Activated naive CD8-positive, alpha-beta T cell treated with anti-CD3 and anti-CD28 coated beads, Interleukin-2, amount 10 ng/mL, durations not matched to agents 7 days and 5 days (primary cell): ENCODE data around the gene PTPRD. TPM values are rescaled to one million over a fixed set of nuclear protein-coding genes. Genes with fewer than 3 reads are reported as not detected.

Experiments used
- ATAC-seq: fragments of 150-1000 bp; cut with Tn5 transposase; one replicate; pipeline ENCODE4 v1.10.0; 2021; ENCODE audit warnings: low read depth, moderate library complexity
- POLR2A ChIA-PET: fragments of 350-600 bp; sonication (Branson Sonifier 250); formaldehyde crosslinking; loops from one replicate; lab custom pipeline; 2021; ENCODE audit warnings: antibody characterized with exemption; lab: Charles Lee
- DNase-seq: peaks from one replicate; pipeline ENCODE4 v3.0.0; 2021
- H3K27ac Mint-ChIP-seq: one replicate; pipeline ENCODE4 v1.8.0; 2022; ENCODE audit warnings: mild to moderate bottlenecking, mixed read lengths
- H3K27me3 Mint-ChIP-seq: one replicate; pipeline ENCODE4 v1.8.0; 2022; ENCODE audit warnings: mild to moderate bottlenecking, moderate library complexity, mixed read lengths
- H3K36me3 Mint-ChIP-seq: one replicate; pipeline ENCODE4 v1.8.0; 2021; ENCODE audit warnings: mild to moderate bottlenecking, mixed read lengths
- H3K4me1 Mint-ChIP-seq: one replicate; pipeline ENCODE4 v1.8.0; 2021; ENCODE audit warnings: mixed read lengths
- H3K4me3 Mint-ChIP-seq: one replicate; pipeline ENCODE4 v1.8.0; 2022; ENCODE audit warnings: mild to moderate bottlenecking, moderate library complexity, mixed read lengths
- H3K9me3 Mint-ChIP-seq: one replicate; pipeline ENCODE4 v1.8.0; 2021; ENCODE audit warnings: mixed read lengths
- total RNA-seq, 2 experiments: library from RNA; stranded (reverse); gene quantifications; one replicate each; pipeline ENCODE4 v1.2.3, GENCODE V29; 2021

The PTPRD gene
- total RNA-seq, 2 experiments from 2014 or later, result not detected

- DNase-seq (no peak), ATAC-seq (no peak)
- peaks cover 5% of the 10 kb centered on the region for H3K36me3 Mint-ChIP-seq
- peaks cover 3% of the 10 kb centered on the region for H3K9me3 Mint-ChIP-seq
- H3K4me1 Mint-ChIP-seq, result peaks cover 34% of the 10 kb centered on the region
- H3K4me3 Mint-ChIP-seq, result no peak overlapping the region
- POLR2A ChIA-PET, result no interaction called here
- H3K27me3 Mint-ChIP-seq, result no peaks in the 10 kb centered on the region
- H3K27ac Mint-ChIP-seq, result no peak overlapping the region
Observed at GRCh38 chr9:8432224-8432623, 2180.6 kb downstream of the PTPRD start.

GRCh38 chr9:8431505-8431904 lies 2181.3 kb downstream of the PTPRD start:
- POLR2A ChIA-PET, result no interaction called here
- ATAC-seq, result no peak
- no peak overlapping the region for H3K27ac Mint-ChIP-seq
- H3K27me3 Mint-ChIP-seq, result no peaks in the 10 kb centered on the region
- peaks cover 5% of the 10 kb centered on the region for H3K36me3 Mint-ChIP-seq
- H3K4me1 Mint-ChIP-seq, result peaks cover 36% of the 10 kb centered on the region
- DNase-seq, result no peak
- no peak overlapping the region for H3K4me3 Mint-ChIP-seq
- H3K9me3 Mint-ChIP-seq, result peaks cover 3% of the 10 kb centered on the region

DNA sequence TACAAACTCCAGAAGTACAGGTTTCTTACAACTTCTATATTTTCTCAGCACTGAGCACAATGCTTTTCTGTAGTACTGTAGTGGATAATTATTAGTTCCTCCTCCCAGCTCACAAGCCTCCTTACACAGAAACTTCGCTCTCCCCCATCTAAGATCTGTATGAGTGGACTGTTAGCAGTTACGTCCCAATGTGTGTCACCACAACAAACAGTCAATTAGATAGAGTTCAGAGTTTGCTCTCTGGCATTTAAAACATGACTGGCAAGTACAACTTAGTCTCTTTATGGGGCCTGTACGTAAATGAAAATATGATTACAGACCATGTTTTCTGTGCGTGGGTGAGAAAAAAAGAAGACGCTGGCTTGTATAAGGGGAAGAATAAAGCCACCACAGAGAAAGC lies 2181.9 kb downstream of the PTPRD start:
- no peak for ATAC-seq
- peak overlapping the region; percentile 28 for H3K4me3 Mint-ChIP-seq
- peak overlapping the region; percentile 80 for H3K27ac Mint-ChIP-seq
- peaks cover 5% of the 10 kb centered on the region for H3K9me3 Mint-ChIP-seq
- H3K4me1 Mint-ChIP-seq, result peaks cover 36% of the 10 kb centered on the region
- POLR2A ChIA-PET, result no interaction called here
- H3K36me3 Mint-ChIP-seq, result peaks cover 7% of the 10 kb centered on the region
- DNase-seq, result no peak
- no peaks in the 10 kb centered on the region for H3K27me3 Mint-ChIP-seq

DNA sequence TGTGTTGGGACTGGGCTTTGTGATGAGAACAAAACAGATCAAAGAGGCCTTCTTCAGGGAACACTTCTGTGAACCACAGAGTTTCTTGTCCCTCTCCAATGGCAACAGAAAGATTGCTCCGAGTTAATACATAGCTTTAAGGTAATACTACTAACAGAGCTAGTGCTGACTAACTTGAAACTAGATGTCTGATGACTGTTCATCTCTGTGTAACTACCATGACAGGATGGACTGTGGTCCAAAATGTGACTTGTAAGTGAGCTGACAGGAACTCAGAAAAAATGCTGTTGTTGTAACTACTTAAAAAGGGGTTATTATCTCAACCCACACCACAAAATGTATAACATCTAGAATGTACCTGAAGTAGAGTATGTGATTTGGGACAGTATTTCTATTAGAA lies 2183.0 kb downstream of the PTPRD start:
- Mint-ChIP-seq H3K4me3 (peak overlapping the region; percentile 48), H3K27me3 (no peaks in the 10 kb centered on the region), H3K36me3 (peaks cover 7% of the 10 kb centered on the region), H3K27ac (peak overlapping the region; percentile 74), H3K9me3 (peaks cover 5% of the 10 kb centered on the region), H3K4me1 (peaks cover 35% of the 10 kb centered on the region)
- no peak for DNase-seq
- POLR2A ChIA-PET, result interaction anchor here (1.6 kb wide), 1 partner anchor 453 kb away, joined by 4 read pairs; no protein-coding TSS in a partner anchor
- ATAC-seq, result peak; percentile 73

DNA sequence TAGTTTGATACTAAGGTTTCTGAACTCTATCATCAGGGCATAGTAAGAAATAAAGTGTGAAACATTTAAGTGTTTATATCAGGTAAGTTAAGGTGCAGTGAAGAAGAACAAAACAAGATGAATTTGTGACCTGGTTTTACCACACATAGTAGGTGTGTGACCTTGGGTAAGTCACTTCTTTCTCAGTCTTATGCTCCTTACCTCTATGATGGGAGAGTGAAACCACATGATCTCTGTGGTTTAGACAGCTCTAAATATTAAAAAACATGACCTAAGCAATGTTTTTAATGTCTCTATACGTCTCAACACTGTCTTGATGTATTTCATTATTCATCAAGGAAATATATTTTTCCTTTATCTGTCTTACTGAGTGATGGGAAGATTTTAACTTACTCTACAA lies 2183.6 kb downstream of the PTPRD start:
- H3K36me3 Mint-ChIP-seq, result peaks cover 7% of the 10 kb centered on the region
- peak overlapping the region; percentile 74 for H3K27ac Mint-ChIP-seq
- ATAC-seq, result peak; percentile 13
- peaks cover 35% of the 10 kb centered on the region for H3K4me1 Mint-ChIP-seq
- H3K9me3 Mint-ChIP-seq, result peaks cover 5% of the 10 kb centered on the region
- no peak for DNase-seq
- H3K4me3 Mint-ChIP-seq, result peak overlapping the region; percentile 48
- no peaks in the 10 kb centered on the region for H3K27me3 Mint-ChIP-seq
- POLR2A ChIA-PET, result interaction anchor here (1.6 kb wide), 1 partner anchor 452 kb away, joined by 4 read pairs; no protein-coding TSS in a partner anchor

GRCh38 chr9:8428389-8428788 lies 2184.4 kb downstream of the PTPRD start:
- ATAC-seq (peak; percentile 73), DNase-seq (no peak)
- Mint-ChIP-seq H3K4me3 (peak overlapping the region; percentile 77), H3K27ac (peak overlapping the region; percentile 88), H3K4me1 (peaks cover 35% of the 10 kb centered on the region), H3K27me3 (no peaks in the 10 kb centered on the region), H3K9me3 (peaks cover 7% of the 10 kb centered on the region), H3K36me3 (peaks cover 7% of the 10 kb centered on the region)
- POLR2A ChIA-PET, result no interaction called here

GRCh38 chr9:8424786-8425410 lies 2187.9 kb downstream of the PTPRD start:
- POLR2A ChIA-PET, result no interaction called here
- Mint-ChIP-seq H3K4me3 (no peak overlapping the region), H3K27me3 (peaks cover 5% of the 10 kb centered on the region), H3K4me1 (peaks cover 24% of the 10 kb centered on the region), H3K9me3 (peaks cover 9% of the 10 kb centered on the region), H3K36me3 (peaks cover 5% of the 10 kb centered on the region), H3K27ac (no peak overlapping the region)
- ATAC-seq, result no peak
- no peak for DNase-seq

DNA sequence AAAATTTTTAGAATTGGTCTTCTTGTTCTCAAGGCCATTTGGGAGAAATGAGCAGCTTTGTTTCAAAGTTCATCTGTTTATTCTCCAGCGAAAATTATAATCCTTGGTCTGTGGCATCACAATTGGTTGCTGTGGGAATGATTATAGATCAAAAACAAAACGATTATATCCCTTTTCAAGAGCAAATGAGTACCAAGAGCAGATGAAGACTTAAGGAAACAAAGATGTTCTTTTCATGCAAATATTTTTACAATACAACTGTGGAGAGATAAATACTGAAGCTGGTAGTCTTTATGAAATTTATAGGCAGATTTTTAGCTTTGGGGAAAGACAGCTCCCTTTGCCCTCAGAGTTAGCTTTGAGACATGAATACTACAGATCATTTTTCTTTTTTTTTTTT lies 2192.4 kb downstream of the PTPRD start:
- Mint-ChIP-seq H3K27ac (no peak overlapping the region), H3K4me3 (no peak overlapping the region), H3K4me1 (peaks cover 2% of the 10 kb centered on the region), H3K9me3 (peaks cover 4% of the 10 kb centered on the region), H3K27me3 (peaks cover 7% of the 10 kb centered on the region), H3K36me3 (no peaks in the 10 kb centered on the region)
- no peak for ATAC-seq
- POLR2A ChIA-PET, result interaction anchor here (0.5 kb wide), 1 partner anchor 333 kb away, joined by 4 read pairs; no protein-coding TSS in a partner anchor
- no peak for DNase-seq

DNA sequence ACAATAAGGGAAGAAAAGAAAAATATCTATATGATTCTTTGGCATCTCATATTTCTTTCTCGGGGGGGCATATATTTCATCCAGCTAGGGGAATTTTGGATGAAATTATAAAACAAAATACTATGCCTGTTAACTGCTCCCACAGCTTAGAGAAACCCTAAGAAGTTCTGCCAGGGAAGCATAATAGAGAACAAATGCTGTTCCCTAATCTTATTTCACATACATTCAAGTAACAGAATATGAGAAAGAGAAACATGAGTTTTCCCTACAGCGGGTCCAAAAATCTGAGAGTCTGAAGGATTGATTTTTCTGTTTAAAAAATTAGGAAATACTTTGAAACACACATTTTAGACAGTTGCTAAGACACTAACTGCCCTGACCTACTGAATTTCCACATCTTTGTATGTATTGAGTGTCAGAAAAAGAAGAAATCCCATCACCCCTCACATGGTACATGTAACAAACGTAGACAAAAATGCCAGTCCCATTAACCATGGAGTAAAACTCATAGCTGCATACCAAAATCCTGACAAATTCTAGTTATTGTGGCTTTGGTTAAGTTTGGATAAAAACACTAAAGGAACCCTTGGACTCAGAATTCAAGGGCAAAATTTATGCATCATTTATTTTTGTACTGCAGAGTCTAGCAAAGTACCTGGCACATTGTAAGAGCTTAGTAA lies 2193.1 kb downstream of the PTPRD start:
- H3K27me3 Mint-ChIP-seq, result peaks cover 7% of the 10 kb centered on the region
- no peaks in the 10 kb centered on the region for H3K36me3 Mint-ChIP-seq
- peaks cover 2% of the 10 kb centered on the region for H3K4me1 Mint-ChIP-seq
- ATAC-seq (no peak), DNase-seq (no peak)
- POLR2A ChIA-PET, result no interaction called here
- H3K27ac Mint-ChIP-seq, result no peak overlapping the region
- no peak overlapping the region for H3K4me3 Mint-ChIP-seq
- peaks cover 4% of the 10 kb centered on the region for H3K9me3 Mint-ChIP-seq

GRCh38 chr9:8417341-8417740 lies 2195.5 kb downstream of the PTPRD start:
- H3K36me3 Mint-ChIP-seq, result no peaks in the 10 kb centered on the region
- no peak for ATAC-seq
- POLR2A ChIA-PET, result no interaction called here
- peaks cover 2% of the 10 kb centered on the region for H3K4me1 Mint-ChIP-seq
- H3K9me3 Mint-ChIP-seq, result peaks cover 2% of the 10 kb centered on the region
- no peak for DNase-seq
- H3K4me3 Mint-ChIP-seq, result no peak overlapping the region
- H3K27me3 Mint-ChIP-seq, result peaks cover 9% of the 10 kb centered on the region
- H3K27ac Mint-ChIP-seq, result no peak overlapping the region

GRCh38 chr9:8412327-8412726 lies 2200.5 kb downstream of the PTPRD start:
- DNase-seq, result no peak
- no peak for ATAC-seq
- Mint-ChIP-seq H3K4me1 (peaks cover 12% of the 10 kb centered on the region), H3K9me3 (no peaks in the 10 kb centered on the region), H3K27ac (no peak overlapping the region), H3K36me3 (no peaks in the 10 kb centered on the region), H3K27me3 (peaks cover 4% of the 10 kb centered on the region), H3K4me3 (no peak overlapping the region)
- POLR2A ChIA-PET, result no interaction called here

- POLR2A ChIA-PET, result no interaction called here
- Mint-ChIP-seq H3K36me3 (no peaks in the 10 kb centered on the region), H3K27ac (no peak overlapping the region), H3K4me3 (no peak overlapping the region), H3K4me1 (peaks cover 10% of the 10 kb centered on the region), H3K27me3 (peaks cover 4% of the 10 kb centered on the region), H3K9me3 (no peaks in the 10 kb centered on the region)
- ATAC-seq, result no peak
- no peak for DNase-seq
Observed at GRCh38 chr9:8408575-8409190, 2204.1 kb downstream of the PTPRD start.

- Mint-ChIP-seq H3K9me3 (no peaks in the 10 kb centered on the region), H3K27me3 (no peaks in the 10 kb centered on the region), H3K4me3 (no peak overlapping the region), H3K4me1 (no peaks in the 10 kb centered on the region), H3K36me3 (no peaks in the 10 kb centered on the region), H3K27ac (no peak overlapping the region)
- POLR2A ChIA-PET, result no interaction called here
- DNase-seq (no peak), ATAC-seq (no peak)
Observed at GRCh38 chr9:8401961-8402705, 2210.7 kb downstream of the PTPRD start.
